A549 (cell line): ENCODE results near the gene CD58. TPM values are rescaled to one million over a fixed set of nuclear protein-coding genes. Genes with fewer than 3 reads are reported as not detected.

Experiments used
- ATAC-seq, 2 experiments: fragments of 200-7000 bp in 1 of 2; fragments of >200 bp in 1 of 2; cut with Nextera tagmentation in 1 of 2; cut with Tn5 transposase in 1 of 2; 3 replicates each; pipeline versions ENCODE4 v1.8.0 to v1.9.1; 2018 to 2020; ENCODE audit warnings: mild to moderate bottlenecking in 1 of 2, moderate library complexity in 1 of 2
- CTCF ChIA-PET: fragments of 300-600 bp; sonication (Branson Sonifier 250); formaldehyde crosslinking; extraction: SDS; loops from one replicate; lab custom pipeline; 2021; ENCODE audit warnings: antibody characterized with exemption, inconsistent platforms; lab: Yijun Ruan, JAX
- POLR2A ChIA-PET: fragments of 350-600 bp; formaldehyde crosslinking; extraction: SDS; loops from one replicate; lab custom pipeline; 2021; ENCODE audit warnings: antibody characterized with exemption, inconsistent platforms; lab: Yijun Ruan, JAX
- DNase-seq, 2 experiments: peaks; one replicate each; pipeline versions ENCODE4 v3.0.0 to v3.0.0-alpha.2; 2011 to 2016; ENCODE audit warnings: low read depth in 1 of 2, low spot score in 1 of 2
- FAIRE-seq: peaks from 2 replicates; lab custom pipeline; 2011; peaks lifted over from hg19 to GRCh38; lab: Jason Lieb, UNC
- H3K27ac ChIP-seq, 2 experiments: fragments of >200 bp; sonication (Bioruptor Twin); formaldehyde crosslinking; 3 replicates each; pipeline ENCODE4 v1.5.1; 2016 to 2017
- H3K4me1 ChIP-seq: fragments of >200 bp; sonication (Bioruptor Twin); formaldehyde crosslinking; 3 replicates; pipeline ENCODE4 v1.6.1; 2016
- H3K4me2 ChIP-seq: fragments of >200 bp; sonication (Bioruptor Twin); formaldehyde crosslinking; 3 replicates; pipeline ENCODE4 v1.6.1; 2016
- H3K4me3 ChIP-seq: fragments of >200 bp; sonication (Bioruptor Twin); formaldehyde crosslinking; 3 replicates; pipeline ENCODE4 v1.5.1; 2016
- H3K9me3 ChIP-seq: fragments of >200 bp; sonication (Bioruptor Twin); formaldehyde crosslinking; 3 replicates; pipeline ENCODE4 v1.6.1; 2016
- CBX2 ChIP-seq: fragments of 200-600 bp; sonication (generic); IDR thresholded peaks from 2 replicates; pipeline ENCODE4 v1.6.1; 2016; ENCODE audit warnings: low read depth, mild to moderate bottlenecking, borderline replicate concordance
- CBX8 ChIP-seq: fragments of 200-600 bp; sonication (generic); IDR thresholded peaks from 2 replicates; pipeline ENCODE4 v1.6.1; 2016
- CHD2 ChIP-seq: fragments of 150-350 bp; IDR thresholded peaks from 2 replicates; pipeline ENCODE4 v1.6.1; 2014; ENCODE audit warnings: low read length; ENCODE audit not compliant: partially characterized antibody
- CHD4 ChIP-seq: fragments of 200-600 bp; sonication (generic); IDR thresholded peaks from 2 replicates; pipeline ENCODE4 v1.6.1; 2016; ENCODE audit warnings: antibody characterized with exemption, mild to moderate bottlenecking, borderline replicate concordance
- EHF ChIP-seq: fragments of 250-450 bp; sonication (Bioruptor Pico); IDR thresholded peaks from 2 replicates; pipeline ENCODE4 v1.5.0; 2020; ENCODE audit warnings: mild to moderate bottlenecking
- EP300 ChIP-seq, 2 experiments: fragments of >200 bp; sonication (Bioruptor Twin); formaldehyde crosslinking; IDR thresholded peaks; 2 replicates in 1 of 2; 3 replicates in 1 of 2; pipeline ENCODE4 v1.6.1; 2016 to 2017
- FOXS1 ChIP-seq: fragments of 250-450 bp; sonication (Bioruptor Pico); IDR thresholded peaks from 2 replicates; pipeline ENCODE4 v1.5.0; 2020; ENCODE audit warnings: mild to moderate bottlenecking, moderate library complexity
- GATA3 ChIP-seq: IDR thresholded peaks from 2 replicates; pipeline ENCODE4 v1.6.1; 2012; ENCODE audit warnings: borderline replicate concordance
- HES2 ChIP-seq: fragments of >200 bp; sonication (Bioruptor Twin); formaldehyde crosslinking; IDR thresholded peaks from 2 replicates; pipeline ENCODE4 v1.6.1; 2016
- HOXB5 ChIP-seq: fragments of 250-450 bp; sonication (Bioruptor Pico); IDR thresholded peaks from 2 replicates; pipeline ENCODE4 v1.5.0; 2020; ENCODE audit warnings: mild to moderate bottlenecking, moderate library complexity
- JUN ChIP-seq, 2 experiments: fragments of >200 bp; sonication (Bioruptor Twin); formaldehyde crosslinking; IDR thresholded peaks; 2 replicates in 1 of 2; 3 replicates in 1 of 2; pipeline ENCODE4 v1.6.1; 2016 to 2017
- JUNB ChIP-seq: fragments of >200 bp; sonication (Bioruptor Twin); formaldehyde crosslinking; IDR thresholded peaks from 2 replicates; pipeline ENCODE4 v1.6.1; 2016
- KDM1A ChIP-seq: fragments of 200-600 bp; sonication (generic); IDR thresholded peaks from 2 replicates; pipeline ENCODE4 v1.6.1; 2016; ENCODE audit warnings: low read depth, mild to moderate bottlenecking
- KDM5A ChIP-seq: fragments of 200-600 bp; sonication (generic); IDR thresholded peaks from 2 replicates; pipeline ENCODE4 v1.6.1; 2016; ENCODE audit warnings: antibody characterized with exemption, mild to moderate bottlenecking
- MYC ChIP-seq: IDR thresholded peaks from 2 replicates; pipeline ENCODE4 v1.6.1; 2012; ENCODE audit warnings: mild to moderate bottlenecking, inconsistent platforms, low read length, improper control_type of control experiment, borderline replicate concordance
- NR3C1 ChIP-seq: fragments of >200 bp; sonication (Bioruptor Twin); formaldehyde crosslinking; IDR thresholded peaks from 3 replicates; pipeline ENCODE4 v1.6.1; 2017
- POLR2A ChIP-seq: IDR thresholded peaks from 2 replicates; pipeline ENCODE4 v1.6.1; 2012; ENCODE audit warnings: mild to moderate bottlenecking, low read length
- POLR2AphosphoS2 ChIP-seq: conservative IDR thresholded peaks from 2 replicates; pipeline ENCODE4 v1.6.1; 2012; ENCODE audit warnings: low read length, improper control_type of control experiment, inconsistent platforms
- RAD21 ChIP-seq, 2 experiments: fragments of >200 bp in 1 of 2; sonication (Bioruptor Twin) in 1 of 2; formaldehyde crosslinking in 1 of 2; IDR thresholded peaks in 1 of 2; conservative IDR thresholded peaks in 1 of 2; 2 replicates in 1 of 2; 3 replicates in 1 of 2; pipeline ENCODE4 v1.6.1; 2012 to 2018; ENCODE audit warnings: inconsistent platforms in 1 of 2
- RCOR1 ChIP-seq: fragments of 150-350 bp; IDR thresholded peaks from 2 replicates; pipeline ENCODE4 v1.6.1; 2014; ENCODE audit warnings: antibody characterized with exemption, low read length, low read depth
- RFX5 ChIP-seq: fragments of 450-650 bp; IDR thresholded peaks from 2 replicates; pipeline ENCODE4 v1.7.1; 2014; ENCODE audit warnings: antibody characterized with exemption, mild to moderate bottlenecking, moderate library complexity
- RNF2 ChIP-seq: fragments of 200-600 bp; sonication (generic); IDR thresholded peaks from 2 replicates; pipeline ENCODE4 v1.6.1; 2016; ENCODE audit warnings: low read depth, mild to moderate bottlenecking, antibody characterized with exemption, moderate library complexity, borderline replicate concordance
- TFCP2L1 ChIP-seq: fragments of 250-450 bp; sonication (Bioruptor Pico); IDR thresholded peaks from 2 replicates; pipeline ENCODE4 v1.5.0; 2021; ENCODE audit warnings: mild to moderate bottlenecking
- ZC3H11A ChIP-seq: fragments of 450-650 bp; IDR thresholded peaks from 2 replicates; pipeline ENCODE4 v1.6.1; 2014; ENCODE audit warnings: antibody characterized with exemption, mild to moderate bottlenecking
- ZFP36 ChIP-seq: fragments of 450-650 bp; IDR thresholded peaks from 2 replicates; pipeline ENCODE4 v1.6.1; 2014; ENCODE audit warnings: borderline replicate concordance; ENCODE audit not compliant: partially characterized antibody
- ZNF302 ChIP-seq: fragments of 250-450 bp; sonication (Bioruptor Pico); IDR thresholded peaks from 2 replicates; pipeline ENCODE4 v1.9.0; 2021; ENCODE audit warnings: inconsistent platforms, mild to moderate bottlenecking, moderate library complexity
- ZSCAN20 ChIP-seq: fragments of 250-450 bp; sonication (Bioruptor Pico); IDR thresholded peaks from 2 replicates; pipeline ENCODE4 v1.8.0; 2022; ENCODE audit warnings: mild to moderate bottlenecking, moderate library complexity
- WGBS: methylation state at CpG from one replicate; pipeline ENCODE4 v1.1.6; 2017; ENCODE audit errors: missing lambda C conversion rate; 5-methylcytosine and 5-hydroxymethylcytosine counted together
- polyA plus RNA-seq, 4 experiments: library from polyadenylated mRNA; depleted of rRNA in 3 of 4; stranded (reverse); fragments of >200 nt; fragmentation: RNase III in 1 of 4; extraction: RNeasy Plus Mini Kit Qiagen cat#74134 plus additional on column Dnase treatment in 1 of 4; gene quantifications; 2 replicates in 3 of 4; 3 replicates in 1 of 4; pipeline ENCODE4 v1.2.3, GENCODE V29; 2011 to 2017
- TF ChIP-seq, protein P1 (sequence below): fragments of 150-350 bp; IDR thresholded peaks from 2 replicates; pipeline ENCODE4 v1.6.1; 2014; ENCODE audit warnings: low read depth, mild to moderate bottlenecking, low read length
- TF ChIP-seq, protein P2 (sequence below): fragments of >200 bp; sonication (Bioruptor Twin); formaldehyde crosslinking; IDR thresholded peaks from 3 replicates; pipeline ENCODE4 v1.5.1; 2016
- TF ChIP-seq, protein P3 (sequence below): fragments of 250-450 bp; sonication (Bioruptor Pico); IDR thresholded peaks from 2 replicates; pipeline ENCODE4 v1.5.0; 2021; ENCODE audit warnings: mild to moderate bottlenecking, moderate library complexity, borderline replicate concordance

The CD58 gene
- polyA plus RNA-seq, 2 of the 4 experiments (the other 2 are of a cell fraction), result 22.4 to 38.4 TPM

DNA sequence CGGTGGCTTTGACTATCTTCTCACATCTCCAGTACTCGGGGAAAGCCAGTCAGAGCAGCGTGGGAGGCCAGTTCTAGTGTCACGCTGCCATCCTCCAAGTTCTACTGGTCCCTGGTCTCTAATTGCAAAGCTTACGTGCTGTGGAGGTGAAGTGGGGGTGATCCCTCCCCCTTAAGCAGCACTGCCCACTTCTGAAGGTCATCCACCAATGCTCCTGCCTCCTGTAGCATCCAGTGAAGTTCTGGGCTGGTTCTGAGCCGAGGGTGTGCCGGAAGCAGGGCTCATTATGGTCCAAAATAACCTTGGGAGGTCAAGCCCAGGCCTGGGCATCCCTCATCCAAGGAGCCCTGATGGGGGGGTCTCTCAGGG is 95.0 kb downstream of the CD58 start:
- WGBS, result 85% methylated on average over 5 of the region's 7 CpGs
- no peak for FAIRE-seq
- POLR2A ChIA-PET, result no interaction called here
- no peak for DNase-seq
- H3K9me3 ChIP-seq, result no peaks in the 10 kb centered on the region
- no peak overlapping the region for H3K4me2 ChIP-seq
- peaks cover 30% of the 10 kb centered on the region for H3K4me1 ChIP-seq
- TF ChIP-seq CHD4, result no peak
- no peak for TF ChIP-seq EP300 (IDR thresholded peaks at IDR 0.05)
- TF ChIP-seq KDM1A, result no peak
- TF ChIP-seq FOXS1 (CRISPR knock-in tag), result no peak
- no peak for TF ChIP-seq CHD2
- TF ChIP-seq EHF (CRISPR knock-in tag), result no peak
- no peak for TF ChIP-seq TFCP2L1
- no peak for TF ChIP-seq MYC
- TF ChIP-seq, protein P1, sequence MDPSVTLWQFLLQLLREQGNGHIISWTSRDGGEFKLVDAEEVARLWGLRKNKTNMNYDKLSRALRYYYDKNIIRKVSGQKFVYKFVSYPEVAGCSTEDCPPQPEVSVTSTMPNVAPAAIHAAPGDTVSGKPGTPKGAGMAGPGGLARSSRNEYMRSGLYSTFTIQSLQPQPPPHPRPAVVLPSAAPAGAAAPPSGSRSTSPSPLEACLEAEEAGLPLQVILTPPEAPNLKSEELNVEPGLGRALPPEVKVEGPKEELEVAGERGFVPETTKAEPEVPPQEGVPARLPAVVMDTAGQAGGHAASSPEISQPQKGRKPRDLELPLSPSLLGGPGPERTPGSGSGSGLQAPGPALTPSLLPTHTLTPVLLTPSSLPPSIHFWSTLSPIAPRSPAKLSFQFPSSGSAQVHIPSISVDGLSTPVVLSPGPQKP, result no peak
- no peak for TF ChIP-seq JUNB
- TF ChIP-seq KDM5A, result no peak
- no peak for TF ChIP-seq ZC3H11A
- TF ChIP-seq GATA3, result no peak
- no peak for TF ChIP-seq RNF2
- TF ChIP-seq HOXB5 (CRISPR knock-in tag), result no peak
- TF ChIP-seq ZFP36, result no peak
- no peak for TF ChIP-seq POLR2A
- no peak for TF ChIP-seq ZSCAN20 (CRISPR knock-in tag)
- TF ChIP-seq HES2, result no peak
- no peak for TF ChIP-seq POLR2AphosphoS2
- TF ChIP-seq, all 56 proteins: peak for 0
- no peak overlapping the region for H3K4me3 ChIP-seq
- no peak for ATAC-seq
- CTCF ChIA-PET, result interaction anchor here (4.7 to 6.6 kb wide), 2 partner anchors 9 to 337 kb away, joined by 19 to 39 read pairs; no protein-coding TSS in a partner anchor
- H3K27ac ChIP-seq, result no peak overlapping the region; a peak in 1 of 6 replicates

- H3K9me3 ChIP-seq, result no peaks in the 10 kb centered on the region
- TF ChIP-seq KDM1A (no peak), RCOR1 (no peak), FOXS1 (CRISPR knock-in tag) (no peak), RFX5 (no peak), HES2 (no peak), CBX2 (no peak), ZSCAN20 (CRISPR knock-in tag) (no peak), EP300 (IDR thresholded peaks at IDR 0.05) (no peak), ZNF302 (CRISPR knock-in tag) (no peak), CBX8 (no peak), NR3C1 (no peak), RAD21 (conservative IDR thresholded peaks at IDR 0.05 in 1 of 2, IDR thresholded peaks at IDR 0.05 in 1 of 2) (no peak), JUN (IDR thresholded peaks at IDR 0.05) (no peak)
- TF ChIP-seq, protein P1, result no peak
- TF ChIP-seq, protein P2, sequence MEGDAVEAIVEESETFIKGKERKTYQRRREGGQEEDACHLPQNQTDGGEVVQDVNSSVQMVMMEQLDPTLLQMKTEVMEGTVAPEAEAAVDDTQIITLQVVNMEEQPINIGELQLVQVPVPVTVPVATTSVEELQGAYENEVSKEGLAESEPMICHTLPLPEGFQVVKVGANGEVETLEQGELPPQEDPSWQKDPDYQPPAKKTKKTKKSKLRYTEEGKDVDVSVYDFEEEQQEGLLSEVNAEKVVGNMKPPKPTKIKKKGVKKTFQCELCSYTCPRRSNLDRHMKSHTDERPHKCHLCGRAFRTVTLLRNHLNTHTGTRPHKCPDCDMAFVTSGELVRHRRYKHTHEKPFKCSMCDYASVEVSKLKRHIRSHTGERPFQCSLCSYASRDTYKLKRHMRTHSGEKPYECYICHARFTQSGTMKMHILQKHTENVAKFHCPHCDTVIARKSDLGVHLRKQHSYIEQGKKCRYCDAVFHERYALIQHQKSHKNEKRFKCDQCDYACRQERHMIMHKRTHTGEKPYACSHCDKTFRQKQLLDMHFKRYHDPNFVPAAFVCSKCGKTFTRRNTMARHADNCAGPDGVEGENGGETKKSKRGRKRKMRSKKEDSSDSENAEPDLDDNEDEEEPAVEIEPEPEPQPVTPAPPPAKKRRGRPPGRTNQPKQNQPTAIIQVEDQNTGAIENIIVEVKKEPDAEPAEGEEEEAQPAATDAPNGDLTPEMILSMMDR, result no peak
- TF ChIP-seq, protein P3, sequence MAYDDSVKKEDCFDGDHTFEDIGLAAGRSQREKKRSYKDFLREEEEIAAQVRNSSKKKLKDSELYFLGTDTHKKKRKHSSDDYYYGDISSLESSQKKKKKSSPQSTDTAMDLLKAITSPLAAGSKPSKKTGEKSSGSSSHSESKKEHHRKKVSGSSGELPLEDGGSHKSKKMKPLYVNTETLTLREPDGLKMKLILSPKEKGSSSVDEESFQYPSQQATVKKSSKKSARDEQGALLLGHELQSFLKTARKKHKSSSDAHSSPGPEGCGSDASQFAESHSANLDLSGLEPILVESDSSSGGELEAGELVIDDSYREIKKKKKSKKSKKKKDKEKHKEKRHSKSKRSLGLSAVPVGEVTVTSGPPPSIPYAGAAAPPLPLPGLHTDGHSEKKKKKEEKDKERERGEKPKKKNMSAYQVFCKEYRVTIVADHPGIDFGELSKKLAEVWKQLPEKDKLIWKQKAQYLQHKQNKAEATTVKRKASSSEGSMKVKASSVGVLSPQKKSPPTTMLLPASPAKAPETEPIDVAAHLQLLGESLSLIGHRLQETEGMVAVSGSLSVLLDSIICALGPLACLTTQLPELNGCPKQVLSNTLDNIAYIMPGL (CRISPR knock-in tag), result no peak
Observed at GRCh38 chr1:116474921-116475849, 95.6 kb downstream of the CD58 start.

More at GRCh38 chr1:116474921-116475849, 95.6 kb downstream of the CD58 start:
- 65% methylated on average over 12 of the region's 14 CpGs for WGBS
- Histone ChIP-seq H3K27ac (peak overlapping the region in 1 of 2 experiments; percentile 11; a peak in 1 of 6 replicates), H3K4me1 (peaks cover 30% of the 10 kb centered on the region), H3K4me2 (peak overlapping the region; percentile 23; the same call in 1 of the 3 replicates), H3K4me3 (no peak overlapping the region)
- CTCF ChIA-PET, result interaction anchor here (4.7 to 6.6 kb wide), 2 partner anchors 9 to 336 kb away, joined by 19 to 39 read pairs; no protein-coding TSS in a partner anchor
- DNase-seq (peak in 1 of 2 experiments; percentile 6), ATAC-seq (no peak), FAIRE-seq (no peak)
- POLR2A ChIA-PET, result no interaction called here
